ENCODE results near the gene IFNAR2. TPM values are rescaled to one million over a fixed set of nuclear protein-coding genes. Genes with fewer than 3 reads are reported as not detected.

The IFNAR2 gene
- total RNA-seq, 4 donors from 2014 or later: 5.3 to 14.6 (median 10.4) TPM

GRCh38 chr21:33231526-33231925 lies 1.8 kb downstream of the IFNAR2 start:
- TF ChIP-seq POLR2AphosphoS5 (IDR thresholded peaks at IDR 0.05) (no peak), CTCF (IDR thresholded peaks at IDR 0.05) (no peak), EP300 (IDR thresholded peaks at IDR 0.05) (no peak), POLR2A (IDR thresholded peaks at IDR 0.05; ENCODE audit: low read depth) (no peak)
- Histone ChIP-seq H3K27me3 (no peaks in the 10 kb centered on the region), H3K9me3 (no peaks in the 10 kb centered on the region), H3K36me3 (no peaks in the 10 kb centered on the region), H3K4me3 (peak overlapping the region; percentile 96 to 99 (median 98)), H3K27ac (replicated peaks in 1 of 4) (peak overlapping the region in 3 of 4 donors; percentile 1 to 99 (median 94)), H3K4me1 (peaks cover 18 to 35% (median 23%) of the 10 kb centered on the region in 4 donors)
- 80% methylated on average over 8 of the region's 8 CpGs for WGBS
- DNase-seq (ENCODE audit: extremely low spot score): no peak
- intact Hi-C loops (cut with DNase I): no loop called here

- H3K4me1 ChIP-seq: peaks cover 18 to 39% (median 26%) of the 10 kb centered on the region in 4 donors
- H3K36me3 ChIP-seq: peaks cover 0 to 4% (median 0%) of the 10 kb centered on the region in 4 donors
- intact Hi-C loops (cut with DNase I): no loop called here
- peak overlapping the region in 2 of 4 donors; percentile 5 to 33 for H3K27ac ChIP-seq (replicated peaks in 1 of 4)
- no peaks in the 10 kb centered on the region for H3K9me3 ChIP-seq
- DNase-seq (ENCODE audit: extremely low spot score): no peak
- no peaks in the 10 kb centered on the region for H3K27me3 ChIP-seq
- TF ChIP-seq POLR2A (IDR thresholded peaks at IDR 0.05; ENCODE audit: low read depth) (no peak), EP300 (IDR thresholded peaks at IDR 0.05) (no peak), CTCF (IDR thresholded peaks at IDR 0.05) (no peak), POLR2AphosphoS5 (IDR thresholded peaks at IDR 0.05) (no peak)
- H3K4me3 ChIP-seq: no peak overlapping the region
- WGBS: 69% methylated on average over 5 of the region's 5 CpGs
Observed at GRCh38 chr21:33232291-33233034, 2.7 kb downstream of the IFNAR2 start.

- no peak for DNase-seq (ENCODE audit: extremely low spot score)
- H3K9me3 ChIP-seq: no peaks in the 10 kb centered on the region
- H3K27ac ChIP-seq (replicated peaks in 1 of 4): no peak overlapping the region
- no peak overlapping the region for H3K4me3 ChIP-seq
- intact Hi-C loops (cut with DNase I): no loop called here
- 90% methylated on average over 3 of the region's 3 CpGs for WGBS
- H3K4me1 ChIP-seq: peaks cover 14 to 32% (median 27%) of the 10 kb centered on the region in 4 donors
- peaks cover 0 to 4% (median 0%) of the 10 kb centered on the region in 4 donors for H3K36me3 ChIP-seq
- TF ChIP-seq POLR2A (IDR thresholded peaks at IDR 0.05; ENCODE audit: low read depth): no peak
- no peak for TF ChIP-seq POLR2AphosphoS5 (IDR thresholded peaks at IDR 0.05)
- no peak for TF ChIP-seq CTCF (IDR thresholded peaks at IDR 0.05)
- TF ChIP-seq EP300 (IDR thresholded peaks at IDR 0.05): no peak
- H3K27me3 ChIP-seq: no peaks in the 10 kb centered on the region
Observed at GRCh38 chr21:33234635-33235520, 5.1 kb downstream of the IFNAR2 start.

GRCh38 chr21:33236013-33236686 lies 6.4 kb downstream of the IFNAR2 start:
- H3K4me3 ChIP-seq: no peak overlapping the region
- TF ChIP-seq POLR2A (IDR thresholded peaks at IDR 0.05; ENCODE audit: low read depth) (no peak), EP300 (IDR thresholded peaks at IDR 0.05) (no peak), POLR2AphosphoS5 (IDR thresholded peaks at IDR 0.05) (no peak), CTCF (IDR thresholded peaks at IDR 0.05) (no peak)
- no peaks in the 10 kb centered on the region for H3K27me3 ChIP-seq
- 100% methylated on average over 5 of the region's 6 CpGs for WGBS
- no peaks in the 10 kb centered on the region for H3K9me3 ChIP-seq
- peaks cover 12 to 30% (median 26%) of the 10 kb centered on the region in 4 donors for H3K4me1 ChIP-seq
- peaks cover 0 to 4% (median 0%) of the 10 kb centered on the region in 4 donors for H3K36me3 ChIP-seq
- no peak overlapping the region for H3K27ac ChIP-seq (replicated peaks in 1 of 4)
- intact Hi-C loops (cut with DNase I): no loop called here
- DNase-seq (ENCODE audit: extremely low spot score): no peak
